Upper lobe of left lung (tissue), 6 donors: ENCODE results near the gene LARP4B. TPM values are rescaled to one million over a fixed set of nuclear protein-coding genes. Genes with fewer than 3 reads are reported as not detected.

Experiments
- ATAC-seq, 2 donors: fragments of 200-7000 bp; cut with Tn5 transposase; one replicate each; pipeline ENCODE4 v1.9.1; 2022; ENCODE audit warnings: mild to moderate bottlenecking in 2 of 2, moderate library complexity in 2 of 2; ENCODE audit not compliant: low FRiP score in 2 of 2
- DNase-seq, 2 donors: peaks; one replicate each; pipeline ENCODE4 v3.0.0-alpha.2; 2019 to 2020
- H3K27ac ChIP-seq, 4 donors: fragments of 200-600 bp; sonication (generic); one replicate each; pipeline ENCODE4 v1.5.1; 2016 to 2019
- H3K27me3 ChIP-seq, 4 donors: fragments of 200-600 bp; sonication (generic); one replicate each; pipeline ENCODE4 v1.5.1; 2017 to 2019
- H3K36me3 ChIP-seq, 4 donors: fragments of 200-600 bp; sonication (generic); one replicate each; pipeline ENCODE4 v1.5.1; 2016 to 2019
- H3K4me1 ChIP-seq, 4 donors: fragments of 200-600 bp; sonication (generic); one replicate each; pipeline ENCODE4 v1.5.1; 2018 to 2019
- H3K4me3 ChIP-seq, 4 donors: fragments of 200-600 bp; sonication (generic); one replicate each; pipeline ENCODE4 v1.5.1; 2017 to 2019; ENCODE audit warnings: mild to moderate bottlenecking in 2 of 4, moderate library complexity in 1 of 4
- H3K9me3 ChIP-seq, 4 donors: fragments of 200-600 bp; sonication (generic); one replicate each; pipeline ENCODE4 v1.5.1; 2018 to 2019
- EP300 ChIP-seq, 4 donors: sonication (generic); formaldehyde crosslinking; IDR thresholded peaks; one replicate each; pipeline ENCODE4 v1.5.1; 2017; ENCODE audit warnings: antibody characterized with exemption in 4 of 4, control low read depth in 2 of 4
- POLR2A ChIP-seq, 4 donors: fragments of 450-650 bp; IDR thresholded peaks; one replicate each; pipeline ENCODE4 v1.5.1; 2016 to 2017; ENCODE audit warnings: antibody characterized with exemption in 4 of 4, mild to moderate bottlenecking in 2 of 4
- POLR2AphosphoS5 ChIP-seq, 2 donors: sonication (generic); formaldehyde crosslinking; IDR thresholded peaks; one replicate each; pipeline ENCODE4 v1.5.1; 2017; ENCODE audit warnings: antibody characterized with exemption in 2 of 2
- WGBS, 2 donors: methylation state at CpG; one replicate each; pipeline ENCODE4 v1.1.5; 2017 to 2018; 5-methylcytosine and 5-hydroxymethylcytosine counted together
- total RNA-seq, 6 donors: library from RNA; depleted of rRNA in 4 of 6; stranded (reverse); fragments of >200 nt in 4 of 6; gene quantifications; one replicate each; pipeline versions ENCODE4 v1.1.0 to v1.2.1, GENCODE V29; 2016 to 2021
- TF ChIP-seq, protein P1 (sequence below), 6 experiments: fragments of 450-650 bp in 4 of 6; fragments of 200-600 bp in 2 of 6; sonication (generic) in 2 of 6; IDR thresholded peaks; one replicate each; pipeline ENCODE4 v1.5.1; 2016 to 2019; ENCODE audit warnings: antibody characterized with exemption in 6 of 6
- donor health status: DM: no; HTN: no; CAD: no; lungs with moderate emphysema.
- donor health status: DM: no; HTN: yes; CAD: no; lungs with severe emphysema.

The LARP4B gene
- total RNA-seq, 6 donors from 2014 or later = 106 to 154 (median 139) TPM

DNA sequence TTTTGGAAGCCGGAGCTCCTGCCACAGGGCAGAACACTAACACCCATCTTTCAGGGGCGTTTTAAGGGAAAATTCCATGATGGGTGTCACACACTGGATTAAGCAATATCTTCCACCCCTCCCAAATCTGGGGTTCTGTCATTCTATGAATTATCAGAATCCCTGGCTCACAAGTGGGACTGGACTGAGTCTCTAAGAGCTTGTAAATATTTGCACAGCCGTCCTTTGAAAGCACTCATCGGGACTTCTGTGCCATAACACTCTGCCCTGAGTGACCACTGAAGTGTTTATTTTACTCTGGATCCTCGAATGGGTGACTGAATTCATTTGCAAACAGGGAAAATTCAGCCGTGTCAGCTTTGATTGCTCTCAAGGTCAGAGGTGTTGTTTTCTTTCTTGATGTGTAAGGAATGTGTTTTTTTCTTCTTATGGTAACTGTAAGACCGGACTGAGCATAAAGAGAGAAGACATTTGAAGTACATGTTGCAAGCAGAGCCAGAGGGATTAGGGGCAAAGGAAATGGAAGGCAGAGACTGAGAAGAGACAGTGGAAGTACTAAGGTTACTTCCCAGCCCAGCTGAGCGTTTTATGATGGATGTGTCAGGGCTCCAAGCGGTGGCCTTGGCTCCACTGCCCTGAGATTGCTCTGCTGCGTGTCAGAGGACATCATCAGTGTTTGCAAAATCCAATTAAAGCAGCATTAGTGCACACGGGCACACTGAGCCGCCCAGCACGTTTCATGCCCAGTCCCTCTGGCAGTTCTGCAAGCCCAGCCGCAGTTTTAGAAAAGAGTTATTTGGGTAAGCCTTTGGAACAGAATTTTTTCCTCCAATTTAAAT, 39.0 kb upstream of the LARP4B start:
- DNase-seq = peak in 1 of 2 donors; percentile 68
- H3K9me3 ChIP-seq = no peaks in the 10 kb centered on the region
- H3K4me1 ChIP-seq = peaks cover 13 to 58% (median 42%) of the 10 kb centered on the region in 4 donors
- TF ChIP-seq, protein P1, sequence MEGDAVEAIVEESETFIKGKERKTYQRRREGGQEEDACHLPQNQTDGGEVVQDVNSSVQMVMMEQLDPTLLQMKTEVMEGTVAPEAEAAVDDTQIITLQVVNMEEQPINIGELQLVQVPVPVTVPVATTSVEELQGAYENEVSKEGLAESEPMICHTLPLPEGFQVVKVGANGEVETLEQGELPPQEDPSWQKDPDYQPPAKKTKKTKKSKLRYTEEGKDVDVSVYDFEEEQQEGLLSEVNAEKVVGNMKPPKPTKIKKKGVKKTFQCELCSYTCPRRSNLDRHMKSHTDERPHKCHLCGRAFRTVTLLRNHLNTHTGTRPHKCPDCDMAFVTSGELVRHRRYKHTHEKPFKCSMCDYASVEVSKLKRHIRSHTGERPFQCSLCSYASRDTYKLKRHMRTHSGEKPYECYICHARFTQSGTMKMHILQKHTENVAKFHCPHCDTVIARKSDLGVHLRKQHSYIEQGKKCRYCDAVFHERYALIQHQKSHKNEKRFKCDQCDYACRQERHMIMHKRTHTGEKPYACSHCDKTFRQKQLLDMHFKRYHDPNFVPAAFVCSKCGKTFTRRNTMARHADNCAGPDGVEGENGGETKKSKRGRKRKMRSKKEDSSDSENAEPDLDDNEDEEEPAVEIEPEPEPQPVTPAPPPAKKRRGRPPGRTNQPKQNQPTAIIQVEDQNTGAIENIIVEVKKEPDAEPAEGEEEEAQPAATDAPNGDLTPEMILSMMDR (IDR thresholded peaks at IDR 0.05) = no peak
- peak; percentile 11 to 95 (median 80) for TF ChIP-seq EP300 (IDR thresholded peaks at IDR 0.05)
- no peak for TF ChIP-seq POLR2A (IDR thresholded peaks at IDR 0.05)
- peak; percentile 67 to 68 for TF ChIP-seq POLR2AphosphoS5 (IDR thresholded peaks at IDR 0.05)
- H3K27ac ChIP-seq = peak overlapping the region; percentile 62 to 86 (median 74)
- H3K27me3 ChIP-seq = no peaks in the 10 kb centered on the region
- H3K4me3 ChIP-seq = peak overlapping the region in 1 of 4 donors; percentile 1
- ATAC-seq = peak; percentile 73 to 84
- H3K36me3 ChIP-seq = no peaks in the 10 kb centered on the region
- 32 to 34% methylated on average over 14 of the region's 14 CpGs for WGBS, 2 donors

DNA sequence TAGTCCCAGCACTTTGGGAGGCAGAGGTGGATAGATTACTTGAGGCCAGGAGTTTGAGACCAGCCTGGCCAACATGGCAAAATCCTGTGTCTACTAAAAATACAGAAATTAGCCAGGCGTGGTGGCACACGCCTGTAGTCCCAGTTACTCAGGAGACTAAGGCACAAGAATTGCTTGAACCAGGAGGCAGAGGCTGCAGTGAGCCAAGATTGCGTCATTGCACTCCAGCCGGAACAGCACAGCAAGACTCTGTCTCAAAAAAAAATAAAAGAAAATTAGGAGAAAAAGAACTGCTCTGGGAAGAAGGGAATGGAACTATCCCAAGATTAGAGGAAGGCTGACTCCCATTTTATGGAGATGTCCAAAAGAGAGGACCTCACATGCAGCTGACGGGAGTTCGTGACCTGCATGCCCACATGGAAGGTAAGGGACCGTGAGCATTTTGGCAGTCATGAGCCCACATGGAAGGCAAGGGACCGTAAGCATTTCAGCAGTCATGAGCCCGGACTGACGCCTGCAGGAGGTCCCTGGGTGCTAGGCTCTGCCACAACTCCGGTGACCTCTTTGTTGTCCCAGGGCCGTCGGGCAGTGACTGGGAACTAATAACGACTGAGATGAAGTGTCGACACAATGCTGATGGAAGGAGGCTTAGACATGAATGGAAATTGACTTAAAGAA, 38.1 kb upstream of the LARP4B start:
- DNase-seq (no peak), ATAC-seq (no peak)
- Histone ChIP-seq H3K9me3 (no peaks in the 10 kb centered on the region), H3K27ac (peak overlapping the region; percentile 39 to 86 (median 68)), H3K36me3 (no peaks in the 10 kb centered on the region), H3K27me3 (no peaks in the 10 kb centered on the region), H3K4me1 (peaks cover 13 to 51% (median 38%) of the 10 kb centered on the region in 4 donors), H3K4me3 (no peak overlapping the region)
- no peak for TF ChIP-seq POLR2A (IDR thresholded peaks at IDR 0.05)
- WGBS, 2 donors = 65 to 77% methylated on average over 15 of the region's 15 CpGs

DNA sequence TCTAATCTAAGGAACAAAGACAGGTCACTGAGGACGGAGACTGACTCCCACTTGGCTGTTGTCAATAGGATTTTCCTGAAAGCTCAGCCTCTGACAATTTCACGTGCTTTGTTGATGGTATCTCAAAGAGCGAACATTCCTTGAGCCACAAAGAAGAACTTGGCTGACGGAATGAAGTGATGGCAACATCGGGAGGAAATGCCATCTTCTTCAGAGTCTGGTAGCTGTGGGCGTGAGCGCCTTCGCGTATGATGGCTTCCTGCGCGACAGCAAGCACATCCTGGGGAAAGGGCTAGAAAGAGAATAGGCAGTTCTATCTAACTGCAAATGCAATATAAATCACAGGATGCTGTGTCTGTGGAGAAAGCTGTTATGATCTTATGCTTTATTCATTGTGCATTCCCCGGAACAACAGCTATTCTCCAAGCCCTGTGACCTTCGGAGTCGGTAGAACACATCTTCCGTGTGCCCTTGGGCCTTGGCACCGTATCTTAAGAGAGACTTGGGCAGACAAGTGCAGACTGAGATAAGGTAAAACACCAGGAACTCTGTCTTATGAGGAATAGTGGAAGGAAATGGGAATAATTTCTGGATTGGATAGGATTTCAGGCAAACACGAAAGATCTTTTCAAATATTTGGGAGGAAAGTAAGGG, 37.2 kb upstream of the LARP4B start:
- Histone ChIP-seq H3K9me3 (no peaks in the 10 kb centered on the region), H3K36me3 (no peaks in the 10 kb centered on the region), H3K4me1 (peaks cover 13 to 46% (median 36%) of the 10 kb centered on the region in 4 donors), H3K27ac (peak overlapping the region in 2 of 4 donors; percentile 62 to 86), H3K27me3 (no peaks in the 10 kb centered on the region), H3K4me3 (no peak overlapping the region)
- TF ChIP-seq EP300 (IDR thresholded peaks at IDR 0.05) = no peak
- TF ChIP-seq, protein P1 (IDR thresholded peaks at IDR 0.05) = no peak
- no peak for TF ChIP-seq POLR2A (IDR thresholded peaks at IDR 0.05)
- TF ChIP-seq POLR2AphosphoS5 (IDR thresholded peaks at IDR 0.05) = no peak
- DNase-seq (no peak), ATAC-seq (no peak)
- 47 to 67% methylated on average over 17 of the region's 17 CpGs for WGBS, 2 donors

DNA sequence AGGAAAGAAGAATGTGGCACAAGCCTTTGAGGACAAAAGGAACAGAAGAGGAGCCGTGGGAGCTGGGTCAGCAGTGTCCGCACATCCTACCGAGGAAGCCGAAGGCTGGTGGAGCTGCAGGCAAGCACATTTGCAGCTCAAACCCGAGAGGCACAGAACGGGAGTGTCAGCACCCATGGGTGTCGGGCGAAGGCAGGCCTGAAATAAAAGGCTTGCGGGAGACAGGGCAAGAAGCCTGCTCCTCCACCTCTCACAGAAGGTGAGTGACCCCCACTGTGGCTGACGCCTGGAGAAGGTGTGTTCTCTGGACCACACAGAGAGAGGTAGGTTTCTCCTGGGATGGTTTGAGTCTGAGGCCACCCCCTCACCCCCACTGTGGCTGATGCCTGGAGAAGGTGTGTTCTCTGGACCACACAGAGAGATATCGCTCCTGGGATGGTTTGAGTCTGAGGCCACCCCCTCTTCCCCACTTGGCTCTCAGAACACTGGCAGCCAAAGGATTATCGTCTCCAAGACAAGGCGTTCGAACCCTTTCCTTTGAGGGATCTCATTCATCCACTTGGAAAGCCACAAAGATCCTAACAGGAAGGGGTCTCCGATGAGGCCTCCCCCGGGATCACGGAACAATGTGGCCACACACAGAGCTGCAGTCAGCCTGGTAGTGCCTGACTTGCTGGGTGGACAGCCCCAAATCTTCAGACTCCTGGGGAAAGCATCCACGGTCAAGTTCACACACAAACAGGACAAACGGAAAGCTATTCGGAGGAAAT, 35.1 kb upstream of the LARP4B start:
- WGBS, 2 donors = 88 to 89% methylated on average over 19 to 20 of the region's 20 CpGs
- ATAC-seq (no peak), DNase-seq (no peak)
- Histone ChIP-seq H3K36me3 (no peaks in the 10 kb centered on the region), H3K4me3 (no peak overlapping the region), H3K27me3 (no peaks in the 10 kb centered on the region), H3K27ac (no peak overlapping the region), H3K4me1 (peaks cover 13 to 32% (median 19%) of the 10 kb centered on the region in 4 donors), H3K9me3 (no peaks in the 10 kb centered on the region)
- no peak for TF ChIP-seq EP300 (IDR thresholded peaks at IDR 0.05)
- TF ChIP-seq, protein P1 (IDR thresholded peaks at IDR 0.05) = no peak
- TF ChIP-seq POLR2A (IDR thresholded peaks at IDR 0.05) = no peak
- no peak for TF ChIP-seq POLR2AphosphoS5 (IDR thresholded peaks at IDR 0.05)
